Activated CD8-positive, alpha-beta memory T cell treated with anti-CD3 and anti-CD28 coated beads for 24 hours (primary cell): Measurements from ENCODE around the gene CD6.
"Not testable (repeated sequence)": the region's sequence is repeated elsewhere in the genome, so short reads cannot be mapped to it uniquely, and the experiment has no call there.

Experiments used
- DNase-seq: peaks from one replicate; pipeline ENCODE4 v3.0.0-alpha.2; 2020

The CD6 gene

GRCh38 chr11:60954421-60954820, 17.1 kb upstream of the CD6 start:
- DNase-seq = no peak

GRCh38 chr11:60955571-60955970, 15.9 kb upstream of the CD6 start:
- no peak for DNase-seq

GRCh38 chr11:60957188-60957587, 14.3 kb upstream of the CD6 start:
- DNase-seq = no peak

- no peak for DNase-seq
These were observed 12.0 kb upstream of the CD6 start for GRCh38 chr11:60959431-60959830.

GRCh38 chr11:60960405-60960804, 11.1 kb upstream of the CD6 start:
- no peak for DNase-seq

- no peak for DNase-seq
These were observed 6.7 kb upstream of the CD6 start for GRCh38 chr11:60964801-60965200.

- DNase-seq = no peak
These were observed 4.6 kb upstream of the CD6 start for GRCh38 chr11:60966890-60967289.

GRCh38 chr11:60968223-60968622, 3.3 kb upstream of the CD6 start:
- no peak for DNase-seq

GRCh38 chr11:60970369-60970774, 1.1 kb upstream of the CD6 start:
- DNase-seq = peak; percentile 93

GRCh38 chr11:60970890-60971289, 590 bp upstream of the CD6 start:
- no peak for DNase-seq

GRCh38 chr11:60972182-60973030, 926 bp downstream of the CD6 start:
- no peak for DNase-seq

GRCh38 chr11:60973699-60974098, 2.2 kb downstream of the CD6 start:
- DNase-seq = no peak

GRCh38 chr11:60974316-60974715, 2.8 kb downstream of the CD6 start:
- DNase-seq = not testable (repeated sequence)

GRCh38 chr11:60974726-60975125, 3.2 kb downstream of the CD6 start:
- no peak for DNase-seq

GRCh38 chr11:60977224-60977623, 5.7 kb downstream of the CD6 start:
- no peak for DNase-seq

- DNase-seq = no peak
These were observed 6.4 kb downstream of the CD6 start for GRCh38 chr11:60977836-60978235.

GRCh38 chr11:60978546-60979380, 7.3 kb downstream of the CD6 start:
- peak; percentile 87 for DNase-seq

- no peak for DNase-seq
These were observed 10.0 kb downstream of the CD6 start for GRCh38 chr11:60981515-60981914.

GRCh38 chr11:60982184-60982583, 10.7 kb downstream of the CD6 start:
- peak; percentile 64 for DNase-seq

- DNase-seq = no peak
These were observed 12.7 kb downstream of the CD6 start for GRCh38 chr11:60984149-60984548.

- DNase-seq = no peak
These were observed 13.2 kb downstream of the CD6 start for GRCh38 chr11:60984636-60985035.

GRCh38 chr11:60985501-60985900, 14.0 kb downstream of the CD6 start:
- DNase-seq = no peak

GRCh38 chr11:60985991-60986915, 14.8 kb downstream of the CD6 start:
- DNase-seq = peak; percentile 91
